Omental fat pad (tissue), 4 donors: ENCODE data around the gene OR2H1. TPM values are rescaled to one million over a fixed set of nuclear protein-coding genes. Genes with fewer than 3 reads are reported as not detected.

Experiments
- ATAC-seq: fragments of 150-250 bp; one replicate; pipeline ENCODE4 v1.9.1; 2016; ENCODE audit warnings: mild to moderate bottlenecking, moderate library complexity; ENCODE audit not compliant: low FRiP score
- DNase-seq: peaks from one replicate; pipeline ENCODE4 v3.0.0-alpha.2; 2019; ENCODE audit warnings: low spot score
- total RNA-seq, 4 donors: library from RNA; depleted of rRNA; stranded (reverse); fragments of >200 nt; gene quantifications; one replicate each; pipeline ENCODE4 v1.1.0, GENCODE V29; 2016
- TF ChIP-seq, protein P1 (sequence below), 3 donors: fragments of 450-650 bp; IDR thresholded peaks; one replicate each; pipeline ENCODE4 v1.5.1; 2016 to 2017; ENCODE audit warnings: antibody characterized with exemption in 3 of 3, mild to moderate bottlenecking in 3 of 3, moderate library complexity in 2 of 3

The OR2H1 gene
- total RNA-seq, 4 donors from 2014 or later: not detected

DNA sequence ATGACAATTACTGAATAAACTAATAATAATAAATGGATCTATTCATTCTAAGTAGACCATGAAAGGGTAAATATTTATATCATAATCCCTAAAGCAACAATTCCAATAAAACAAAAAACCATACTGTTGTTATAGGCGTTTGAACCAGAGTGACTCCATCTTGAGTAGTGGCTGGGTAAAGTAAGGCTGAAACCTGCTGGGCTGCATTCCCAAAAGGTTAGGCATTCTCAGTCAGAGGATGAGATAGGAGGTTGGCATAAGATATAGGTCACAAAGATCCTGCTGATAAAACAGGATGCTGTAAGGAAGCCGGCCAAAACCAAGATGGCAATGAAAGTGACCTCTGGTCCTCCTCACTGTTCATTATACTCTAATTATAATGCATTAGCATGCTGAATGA lies 8.3 kb downstream of the OR2H1 start:
- DNase-seq (no peak), ATAC-seq (no peak)
- TF ChIP-seq, protein P1, sequence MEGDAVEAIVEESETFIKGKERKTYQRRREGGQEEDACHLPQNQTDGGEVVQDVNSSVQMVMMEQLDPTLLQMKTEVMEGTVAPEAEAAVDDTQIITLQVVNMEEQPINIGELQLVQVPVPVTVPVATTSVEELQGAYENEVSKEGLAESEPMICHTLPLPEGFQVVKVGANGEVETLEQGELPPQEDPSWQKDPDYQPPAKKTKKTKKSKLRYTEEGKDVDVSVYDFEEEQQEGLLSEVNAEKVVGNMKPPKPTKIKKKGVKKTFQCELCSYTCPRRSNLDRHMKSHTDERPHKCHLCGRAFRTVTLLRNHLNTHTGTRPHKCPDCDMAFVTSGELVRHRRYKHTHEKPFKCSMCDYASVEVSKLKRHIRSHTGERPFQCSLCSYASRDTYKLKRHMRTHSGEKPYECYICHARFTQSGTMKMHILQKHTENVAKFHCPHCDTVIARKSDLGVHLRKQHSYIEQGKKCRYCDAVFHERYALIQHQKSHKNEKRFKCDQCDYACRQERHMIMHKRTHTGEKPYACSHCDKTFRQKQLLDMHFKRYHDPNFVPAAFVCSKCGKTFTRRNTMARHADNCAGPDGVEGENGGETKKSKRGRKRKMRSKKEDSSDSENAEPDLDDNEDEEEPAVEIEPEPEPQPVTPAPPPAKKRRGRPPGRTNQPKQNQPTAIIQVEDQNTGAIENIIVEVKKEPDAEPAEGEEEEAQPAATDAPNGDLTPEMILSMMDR (IDR thresholded peaks at IDR 0.05): no peak

DNA sequence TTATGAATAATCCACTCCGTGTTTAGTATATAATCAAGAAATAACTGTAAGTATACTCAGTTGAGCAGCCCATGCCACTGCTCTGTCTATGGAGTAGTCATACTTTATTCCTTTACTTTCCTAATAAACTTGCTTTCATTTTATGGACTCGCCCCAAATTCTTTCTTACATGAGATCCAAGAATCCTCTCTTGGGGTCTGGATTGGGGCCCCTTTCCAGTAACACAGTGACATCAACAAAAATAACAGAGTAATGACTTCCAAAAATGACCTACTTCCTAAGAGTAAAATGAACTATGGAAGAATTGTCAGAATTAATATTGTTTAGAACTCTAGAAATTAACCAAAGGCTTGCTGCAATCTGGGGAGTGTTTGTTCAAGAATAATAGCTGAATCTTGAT lies 8.8 kb downstream of the OR2H1 start:
- TF ChIP-seq, protein P1 (IDR thresholded peaks at IDR 0.05): no peak
- no peak for ATAC-seq
- no peak for DNase-seq

DNA sequence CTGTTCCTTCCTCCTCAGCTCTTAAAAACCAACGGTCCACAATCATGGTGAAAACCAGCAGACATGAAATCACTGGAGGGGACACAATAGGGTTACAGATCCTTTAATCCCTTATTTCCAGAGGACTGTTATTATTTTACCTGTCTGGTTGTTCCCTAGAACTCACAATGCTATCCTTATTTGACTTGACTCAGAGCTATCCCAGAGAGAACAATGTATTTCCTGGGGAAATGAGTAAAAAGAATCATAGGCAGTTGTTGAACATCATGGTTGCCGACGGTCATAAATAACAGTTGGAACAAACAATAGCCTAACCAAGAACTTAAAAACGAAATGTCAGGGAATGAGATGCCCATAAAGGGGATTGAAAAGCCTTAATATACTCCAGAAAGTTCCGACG lies 9.3 kb downstream of the OR2H1 start:
- ATAC-seq (no peak), DNase-seq (no peak)
- TF ChIP-seq, protein P1 (IDR thresholded peaks at IDR 0.05): no peak

DNA sequence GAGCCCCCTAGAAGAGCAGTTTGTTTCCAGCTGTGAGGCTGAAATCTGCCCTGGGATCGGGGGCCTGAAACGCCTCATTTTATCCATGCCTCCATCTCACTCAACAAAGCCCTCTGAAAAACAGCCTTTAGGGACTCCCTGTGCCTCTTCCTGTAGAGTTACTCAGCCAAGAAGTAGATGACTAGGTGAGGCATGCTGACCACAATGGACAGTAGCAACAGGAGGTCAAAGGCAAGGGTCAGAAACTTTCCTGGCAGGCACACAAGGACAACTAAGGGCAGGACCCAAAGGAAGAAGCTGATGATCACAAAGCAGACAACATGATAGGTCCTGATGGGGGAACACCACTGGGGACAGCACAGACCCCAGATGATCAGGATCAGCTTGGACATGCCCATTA lies 18.0 kb downstream of the OR2H1 start:
- no peak for ATAC-seq
- DNase-seq: no peak
- TF ChIP-seq, protein P1 (IDR thresholded peaks at IDR 0.05): no peak

DNA sequence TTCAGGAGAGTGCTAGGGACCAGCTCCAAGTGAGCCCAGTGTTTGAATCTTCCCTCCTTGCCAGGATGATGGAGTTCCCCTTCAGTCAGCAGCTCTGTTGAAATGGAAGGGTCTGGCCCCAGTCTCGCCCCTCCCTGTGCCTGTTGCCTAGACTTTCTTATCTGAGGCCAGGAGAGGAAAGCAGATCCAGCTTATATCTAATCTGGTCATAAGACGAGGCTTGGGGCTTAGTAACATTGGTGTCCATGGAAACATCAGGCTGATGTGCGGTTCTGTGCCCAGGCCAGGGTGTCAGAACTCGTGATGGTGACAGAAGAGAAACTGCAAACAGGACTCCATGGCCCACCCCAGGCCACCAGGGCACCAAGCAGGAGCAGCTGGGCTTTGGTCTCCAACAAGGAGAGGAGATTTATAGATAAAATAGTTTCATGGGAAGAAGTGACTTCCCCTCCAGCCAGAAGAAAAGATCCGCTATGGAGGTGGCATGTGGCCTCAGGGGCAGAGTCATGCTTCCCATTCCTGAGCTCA lies 21.0 kb downstream of the OR2H1 start:
- TF ChIP-seq, protein P1 (IDR thresholded peaks at IDR 0.05): no peak
- ATAC-seq (no peak), DNase-seq (no peak)

DNA sequence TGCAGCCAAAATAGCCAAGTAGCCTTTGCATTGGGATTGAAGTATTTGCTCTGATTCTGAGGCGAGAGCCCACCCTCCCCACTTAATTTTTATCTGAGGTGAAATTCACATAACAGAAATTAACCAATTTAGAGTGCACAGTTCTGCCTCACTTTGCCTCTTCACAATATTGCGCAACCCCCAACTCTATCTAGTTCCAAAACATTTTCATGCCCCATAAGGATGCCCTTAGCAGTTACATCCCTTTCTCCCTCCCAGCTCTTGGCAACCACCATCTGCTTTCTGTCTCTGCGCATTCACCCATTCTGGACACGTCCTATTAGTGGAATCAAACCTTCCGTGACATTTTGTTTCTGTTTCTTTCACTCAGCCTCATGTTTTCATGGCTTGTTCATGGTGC lies 21.8 kb downstream of the OR2H1 start:
- DNase-seq (no peak), ATAC-seq (no peak)
- TF ChIP-seq, protein P1 (IDR thresholded peaks at IDR 0.05): no peak

DNA sequence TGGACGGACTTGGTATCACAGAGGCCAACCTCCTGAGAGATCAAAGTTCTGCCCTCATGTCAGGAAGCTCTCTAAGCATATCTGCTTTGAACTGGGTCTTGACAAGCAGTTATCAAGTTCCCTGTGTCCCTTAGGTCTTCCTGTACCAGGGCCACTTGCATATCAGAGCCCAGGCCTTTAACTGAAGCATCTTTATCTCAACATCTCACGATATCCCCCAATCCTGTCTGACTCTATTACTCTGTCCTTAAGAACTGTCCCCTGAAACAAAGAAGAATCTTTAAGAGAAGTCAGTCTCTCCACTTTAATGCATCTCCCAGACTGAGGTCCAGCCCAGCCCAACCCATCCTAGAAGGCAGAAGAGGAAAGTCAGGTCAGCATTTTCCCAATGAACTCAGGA lies 22.6 kb downstream of the OR2H1 start:
- no peak for DNase-seq
- TF ChIP-seq, protein P1 (IDR thresholded peaks at IDR 0.05): no peak
- no peak for ATAC-seq
